Cardiac septum (tissue), 1 donor: ENCODE data around the gene SCYL2. TPM values are rescaled to one million over a fixed set of nuclear protein-coding genes. Genes with fewer than 3 reads are reported as not detected.
"Not testable (repeated sequence)": the region's sequence is repeated elsewhere in the genome, so short reads cannot be mapped to it uniquely, and the experiment has no call there.

Experiments
- DNase-seq: peaks from one replicate; pipeline ENCODE4 v3.0.0-alpha.2; 2020; ENCODE audit warnings: low spot score
- intact Hi-C: fragments of 100-400 bp; cut with DNase I; formaldehyde crosslinking; loops from one replicate; pipeline ENCODE4 v1.14.0; 2022
- long read RNA-seq: library from polyadenylated mRNA; unstranded; transcript quantifications from one replicate; pipeline ENCODE4 v2.0.0, GENCODE V29; 2021
- total RNA-seq: library from RNA; stranded (reverse); fragmentation: NEBNext Ultra II Directional; extraction: Animal tissue kit (Norgen Biotek cat#: 25700); gene quantifications from one replicate; pipeline ENCODE4 v1.2.1, GENCODE V29; 2021
- donor health status: DM: no; HTN: no; CAD: no.

Gene SCYL2
- 39.3 TPM for total RNA-seq
- long read RNA-seq, full-length matches to known transcripts = 3 of 27 reads
- long read RNA-seq, partial matches to known transcripts = 5 of 27 reads
- long read RNA-seq, other reads (novel, unspliced or antisense) = 19 of 27 reads

- DNase-seq = peak; percentile 99
- intact Hi-C loops = loop anchor here (10.0 kb wide), 2 partner anchors 122 to 308 kb away; partner anchors contain the start of genes BLTP3B and GAS2L3
Measured at GRCh38 chr12:100266835-100267602, at the start of gene SCYL2, which contains the start of gene DEPDC4. SCYL2 (plus strand) TSS chr12:100267177; CDS start chr12:100282971, 15,794 bp downstream. DEPDC4 (minus strand) TSS chr12:100267079; CDS start chr12:100267076, 3 bp downstream.

- intact Hi-C loops = no loop called here
- no peak for DNase-seq
Measured at GRCh38 chr12:100219328-100220109, 47.5 kb upstream of the SCYL2 start.

GRCh38 chr12:100221523-100221922, 45.5 kb upstream of the SCYL2 start:
- no peak for DNase-seq
- intact Hi-C loops = no loop called here

- DNase-seq, intact Hi-C loops: not testable (repeated sequence)
Measured at GRCh38 chr12:100222173-100222572, 44.8 kb upstream of the SCYL2 start.

- DNase-seq = no peak
- intact Hi-C loops = no loop called here
Measured at GRCh38 chr12:100225491-100225890, 41.5 kb upstream of the SCYL2 start.

- intact Hi-C loops = no loop called here
- DNase-seq = no peak
Measured at GRCh38 chr12:100229036-100229635, 37.8 kb upstream of the SCYL2 start.

GRCh38 chr12:100229876-100230275, 37.1 kb upstream of the SCYL2 start:
- intact Hi-C loops = loop anchor here (5.0 kb wide), 1 partner anchor 327 kb away; no protein-coding TSS in a partner anchor
- DNase-seq = no peak

- DNase-seq = not testable (repeated sequence)
- intact Hi-C loops = loop anchor here (5.0 kb wide), 1 partner anchor 325 kb away; no protein-coding TSS in a partner anchor
Measured at GRCh38 chr12:100231873-100232272, 35.1 kb upstream of the SCYL2 start.

- DNase-seq = no peak
- intact Hi-C loops = loop anchor here (5.0 kb wide), 1 partner anchor 323 kb away; no protein-coding TSS in a partner anchor
Measured at GRCh38 chr12:100234166-100234565, 32.8 kb upstream of the SCYL2 start.

- no peak for DNase-seq
- intact Hi-C loops = loop anchor here (5.0 kb wide), 1 partner anchor 323 kb away; no protein-coding TSS in a partner anchor
Measured at GRCh38 chr12:100234591-100235304, 32.2 kb upstream of the SCYL2 start.

GRCh38 chr12:100238801-100239200, 28.2 kb upstream of the SCYL2 start:
- DNase-seq = no peak
- intact Hi-C loops = no loop called here

GRCh38 chr12:100239589-100239988, 27.4 kb upstream of the SCYL2 start:
- no peak for DNase-seq
- intact Hi-C loops = no loop called here

GRCh38 chr12:100243137-100243536, 23.8 kb upstream of the SCYL2 start:
- intact Hi-C loops = no loop called here
- DNase-seq = no peak

- intact Hi-C loops = no loop called here
- DNase-seq = no peak
Measured at GRCh38 chr12:100247765-100248164, 19.2 kb upstream of the SCYL2 start.

GRCh38 chr12:100248886-100249285, 18.1 kb upstream of the SCYL2 start:
- no peak for DNase-seq
- intact Hi-C loops = no loop called here

- intact Hi-C loops = no loop called here
- DNase-seq = no peak
Measured at GRCh38 chr12:100249941-100250340, 17.0 kb upstream of the SCYL2 start.

GRCh38 chr12:100251917-100252316, 15.1 kb upstream of the SCYL2 start:
- intact Hi-C loops = no loop called here
- DNase-seq = no peak

- DNase-seq = no peak
- intact Hi-C loops = no loop called here
Measured at GRCh38 chr12:100253437-100253836, 13.5 kb upstream of the SCYL2 start.

GRCh38 chr12:100254876-100255275, 12.1 kb upstream of the SCYL2 start:
- intact Hi-C loops = no loop called here
- no peak for DNase-seq
